Cardiac fibroblast (primary cell): ENCODE data around the gene EGFL7.
"Not testable (repeated sequence)": the region's sequence is repeated elsewhere in the genome, so short reads cannot be mapped to it uniquely, and the experiment has no call there.

Experiments used
- DNase-seq, 2 donors: peaks; one replicate each; pipeline versions ENCODE4 v3.0.0 to v3.0.0-alpha.2; 2010; ENCODE audit warnings: low read depth in 2 of 2
- H3K4me3 ChIP-seq, 2 donors: replicated peaks in 1 of 2; 1 replicate in 1 of 2; 2 replicates in 1 of 2; pipeline ENCODE4 v1.5.1; 2011; ENCODE audit warnings: low read depth in 2 of 2, low read length in 2 of 2, mild to moderate bottlenecking in 2 of 2, moderate library complexity in 1 of 2
- TF ChIP-seq, protein P1 (sequence below): IDR thresholded peaks from one replicate; pipeline ENCODE4 v1.5.1; 2011; ENCODE audit warnings: low read depth, mild to moderate bottlenecking, low read length, inconsistent platforms

EGFL7 gene

GRCh38 chr9:136703276-136703860, 40.7 kb downstream of the EGFL7 start:
- no peak overlapping the region for H3K4me3 ChIP-seq

GRCh38 chr9:136704741-136705140, 42.0 kb downstream of the EGFL7 start:
- not testable (repeated sequence) for DNase-seq, H3K4me3 ChIP-seq

More at GRCh38 chr9:136703276-136703860, 40.7 kb downstream of the EGFL7 start:
- TF ChIP-seq, protein P1, sequence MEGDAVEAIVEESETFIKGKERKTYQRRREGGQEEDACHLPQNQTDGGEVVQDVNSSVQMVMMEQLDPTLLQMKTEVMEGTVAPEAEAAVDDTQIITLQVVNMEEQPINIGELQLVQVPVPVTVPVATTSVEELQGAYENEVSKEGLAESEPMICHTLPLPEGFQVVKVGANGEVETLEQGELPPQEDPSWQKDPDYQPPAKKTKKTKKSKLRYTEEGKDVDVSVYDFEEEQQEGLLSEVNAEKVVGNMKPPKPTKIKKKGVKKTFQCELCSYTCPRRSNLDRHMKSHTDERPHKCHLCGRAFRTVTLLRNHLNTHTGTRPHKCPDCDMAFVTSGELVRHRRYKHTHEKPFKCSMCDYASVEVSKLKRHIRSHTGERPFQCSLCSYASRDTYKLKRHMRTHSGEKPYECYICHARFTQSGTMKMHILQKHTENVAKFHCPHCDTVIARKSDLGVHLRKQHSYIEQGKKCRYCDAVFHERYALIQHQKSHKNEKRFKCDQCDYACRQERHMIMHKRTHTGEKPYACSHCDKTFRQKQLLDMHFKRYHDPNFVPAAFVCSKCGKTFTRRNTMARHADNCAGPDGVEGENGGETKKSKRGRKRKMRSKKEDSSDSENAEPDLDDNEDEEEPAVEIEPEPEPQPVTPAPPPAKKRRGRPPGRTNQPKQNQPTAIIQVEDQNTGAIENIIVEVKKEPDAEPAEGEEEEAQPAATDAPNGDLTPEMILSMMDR = no peak
- DNase-seq = no peak

GRCh38 chr9:136705564-136705963, 42.8 kb downstream of the EGFL7 start:
- TF ChIP-seq, protein P1 = no peak
- no peak overlapping the region for H3K4me3 ChIP-seq
- no peak for DNase-seq

- no peak overlapping the region for H3K4me3 ChIP-seq
- DNase-seq = no peak
- TF ChIP-seq, protein P1 = no peak
Measured at GRCh38 chr9:136707011-136707410, 44.3 kb downstream of the EGFL7 start.

DNA sequence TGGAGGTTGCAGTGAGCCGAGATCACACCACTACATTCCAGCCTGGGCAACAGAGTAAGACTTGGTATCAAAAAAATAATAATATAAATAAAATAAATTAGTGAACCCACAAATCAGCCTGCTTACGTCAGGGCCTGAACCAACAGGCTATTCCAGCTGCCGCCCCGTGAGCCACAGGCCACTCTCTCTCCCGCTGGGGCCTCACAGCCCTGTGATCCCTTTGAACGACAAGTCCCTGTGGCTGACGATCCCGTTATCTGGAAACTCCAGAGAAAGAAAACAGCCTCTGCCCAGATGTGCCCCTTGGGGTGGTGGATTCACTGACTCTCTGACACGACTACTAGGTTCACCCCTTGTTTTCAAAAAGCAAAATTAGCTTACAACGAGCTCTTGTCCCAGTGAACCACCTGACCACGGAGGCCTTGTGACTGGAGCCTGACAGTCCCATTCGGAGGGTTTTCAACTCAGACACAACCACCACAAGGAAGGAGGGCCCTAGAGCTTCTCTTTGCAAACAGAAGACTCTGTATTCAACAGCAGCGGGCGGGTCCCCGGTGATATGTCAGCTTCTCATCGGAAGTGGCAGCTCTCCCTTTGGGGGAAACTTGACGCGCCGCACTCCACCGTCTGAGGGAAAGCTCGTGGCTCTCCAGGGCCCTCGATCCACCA, 45.3 kb downstream of the EGFL7 start:
- no peak for DNase-seq
- no peak overlapping the region for H3K4me3 ChIP-seq
- TF ChIP-seq, protein P1 = no peak

- TF ChIP-seq, protein P1 = no peak
- no peak for DNase-seq
Measured at GRCh38 chr9:136709454-136710109, 46.9 kb downstream of the EGFL7 start.

DNA sequence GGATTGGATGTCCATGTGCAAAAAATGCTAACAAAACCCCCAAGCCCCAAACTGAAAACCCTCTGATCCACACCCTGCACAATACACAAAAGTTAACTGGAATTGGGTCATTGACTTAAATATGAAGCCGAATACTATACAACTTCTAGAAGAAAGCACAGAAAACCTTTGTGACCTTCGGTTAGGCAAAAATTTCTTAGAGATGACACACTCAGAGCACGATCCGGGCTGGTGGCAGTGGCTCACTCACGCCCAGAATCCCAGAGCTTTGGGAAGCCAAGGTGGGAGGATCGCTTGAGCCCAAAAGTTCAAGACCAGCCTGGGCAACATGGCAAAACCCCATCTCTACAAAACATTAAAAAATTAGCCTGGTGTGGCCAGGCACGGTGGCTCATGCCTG, 47.8 kb downstream of the EGFL7 start:
- TF ChIP-seq, protein P1 = no peak
- no peak overlapping the region for H3K4me3 ChIP-seq
- DNase-seq = no peak

More at GRCh38 chr9:136709454-136710109, 46.9 kb downstream of the EGFL7 start:
- H3K4me3 ChIP-seq = no peak overlapping the region

GRCh38 chr9:136711219-136711648, 48.5 kb downstream of the EGFL7 start:
- DNase-seq = peak in 1 of 2 donors; percentile 52
- not testable (repeated sequence) for H3K4me3 ChIP-seq
